Fibroblast of peridontal ligament (primary cell): ENCODE results near the gene PNPLA6.

Experiments used
- DNase-seq: peaks from one replicate; pipeline ENCODE4 v3.0.0-alpha.2; 2010; ENCODE audit errors: extremely low read depth

Gene PNPLA6

DNA sequence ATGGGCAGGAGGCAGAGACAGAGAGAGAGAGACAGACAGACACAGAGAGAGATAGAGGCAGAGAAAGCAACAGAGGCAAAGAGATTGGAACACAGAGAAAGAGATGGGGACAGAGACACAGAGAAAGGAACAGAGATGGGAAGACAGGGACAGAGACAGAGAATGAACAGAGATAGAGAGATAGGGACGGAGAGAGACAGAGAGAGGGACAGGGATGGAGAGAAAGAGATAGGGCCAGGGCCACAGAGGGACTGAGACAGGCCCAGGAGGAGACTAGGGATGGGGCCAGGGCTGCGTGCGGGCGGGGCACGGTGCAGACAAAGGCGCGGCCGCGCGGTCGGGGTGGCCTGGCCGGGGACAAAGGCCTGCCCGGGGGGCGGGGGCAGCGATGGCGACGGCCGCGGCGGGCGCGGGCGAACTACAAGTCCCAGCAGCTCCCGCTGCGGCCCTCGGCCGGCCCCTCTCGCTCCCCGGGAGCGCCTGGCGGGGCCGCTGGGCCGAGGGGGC, 19.8 kb upstream of the PNPLA6 start, which contains the start of gene ZNF358:
TSS of gene ZNF358 (plus strand) at position 459 of the 507 bp plus-strand sequence. CDS start 3,140 bp downstream, outside the sequence.
- DNase-seq = peak; percentile 48

GRCh38 chr19:7516333-7516732, 19.2 kb upstream of the PNPLA6 start:
- DNase-seq = no peak

- DNase-seq = no peak
Observed at GRCh38 chr19:7516878-7517277, 18.6 kb upstream of the PNPLA6 start.

GRCh38 chr19:7519361-7520130, 16.0 kb upstream of the PNPLA6 start:
- no peak for DNase-seq

DNA sequence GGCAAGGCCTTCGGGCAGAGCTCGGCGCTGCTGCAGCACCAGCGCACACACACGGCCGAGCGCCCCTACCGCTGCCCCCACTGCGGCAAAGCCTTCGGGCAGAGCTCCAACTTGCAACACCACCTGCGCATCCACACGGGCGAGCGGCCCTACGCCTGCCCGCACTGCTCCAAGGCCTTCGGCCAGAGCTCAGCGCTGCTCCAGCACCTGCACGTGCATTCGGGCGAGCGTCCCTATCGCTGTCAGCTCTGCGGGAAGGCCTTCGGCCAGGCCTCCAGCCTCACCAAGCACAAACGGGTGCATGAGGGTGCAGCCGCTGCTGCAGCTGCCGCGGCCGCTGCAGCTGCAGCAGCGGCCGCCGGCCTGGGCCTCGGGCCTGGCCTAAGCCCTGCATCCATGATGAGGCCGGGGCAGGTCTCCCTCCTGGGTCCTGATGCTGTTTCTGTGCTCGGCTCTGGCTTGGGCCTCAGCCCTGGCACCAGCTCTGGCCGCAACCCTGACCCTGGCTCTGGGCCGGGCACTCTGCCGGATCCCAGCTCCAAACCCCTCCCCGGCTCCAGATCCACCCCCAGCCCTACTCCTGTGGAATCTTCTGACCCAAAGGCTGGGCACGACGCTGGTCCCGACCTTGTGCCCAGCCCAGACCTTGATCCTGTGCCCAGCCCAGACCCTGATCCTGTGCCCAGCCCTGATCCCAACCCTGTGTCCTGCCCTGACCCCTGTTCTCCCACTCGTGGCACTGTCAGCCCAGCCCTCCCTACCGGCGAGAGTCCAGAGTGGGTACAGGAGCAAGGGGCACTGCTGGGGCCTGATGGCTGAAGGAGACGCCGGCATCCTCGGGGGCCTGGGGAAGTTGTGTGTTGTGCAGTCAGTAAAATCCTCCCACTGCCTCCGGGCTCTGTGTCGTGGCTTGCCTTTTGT, 15.1 kb upstream of the PNPLA6 start:
- DNase-seq = no peak

DNA sequence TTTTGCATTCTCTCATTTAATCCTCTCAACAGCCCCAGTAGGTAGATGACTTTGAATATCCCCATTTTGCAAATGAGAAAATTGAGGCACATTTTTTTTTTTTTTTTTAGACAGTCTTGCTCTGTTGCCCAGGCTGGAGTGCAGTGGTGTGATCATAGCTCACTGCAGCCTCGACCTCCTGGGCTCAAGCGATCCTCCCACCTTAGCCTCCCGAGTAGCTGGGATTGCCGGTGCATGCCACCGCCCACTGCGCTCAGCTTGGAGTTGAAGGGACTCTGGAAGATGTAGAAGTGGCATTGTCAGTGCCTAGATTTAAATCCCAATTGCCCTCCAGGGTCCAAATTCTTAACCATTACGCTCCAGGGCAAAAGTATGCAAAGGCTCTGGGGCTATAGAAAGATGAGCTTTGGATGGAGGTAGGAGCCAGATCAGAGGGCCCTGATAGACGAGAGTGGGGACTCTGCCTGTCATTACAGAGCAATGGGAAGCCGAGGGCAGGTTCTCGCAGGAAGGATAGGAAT, 13.9 kb upstream of the PNPLA6 start:
- DNase-seq = no peak

GRCh38 chr19:7522072-7522922, 13.2 kb upstream of the PNPLA6 start, which contains the start of gene MCOLN1:
Gene MCOLN1, plus strand, starts transcription at chr19:7522624. Its CDS starts 127 bp downstream, at chr19:7522751.
- peak; percentile 93 for DNase-seq

DNA sequence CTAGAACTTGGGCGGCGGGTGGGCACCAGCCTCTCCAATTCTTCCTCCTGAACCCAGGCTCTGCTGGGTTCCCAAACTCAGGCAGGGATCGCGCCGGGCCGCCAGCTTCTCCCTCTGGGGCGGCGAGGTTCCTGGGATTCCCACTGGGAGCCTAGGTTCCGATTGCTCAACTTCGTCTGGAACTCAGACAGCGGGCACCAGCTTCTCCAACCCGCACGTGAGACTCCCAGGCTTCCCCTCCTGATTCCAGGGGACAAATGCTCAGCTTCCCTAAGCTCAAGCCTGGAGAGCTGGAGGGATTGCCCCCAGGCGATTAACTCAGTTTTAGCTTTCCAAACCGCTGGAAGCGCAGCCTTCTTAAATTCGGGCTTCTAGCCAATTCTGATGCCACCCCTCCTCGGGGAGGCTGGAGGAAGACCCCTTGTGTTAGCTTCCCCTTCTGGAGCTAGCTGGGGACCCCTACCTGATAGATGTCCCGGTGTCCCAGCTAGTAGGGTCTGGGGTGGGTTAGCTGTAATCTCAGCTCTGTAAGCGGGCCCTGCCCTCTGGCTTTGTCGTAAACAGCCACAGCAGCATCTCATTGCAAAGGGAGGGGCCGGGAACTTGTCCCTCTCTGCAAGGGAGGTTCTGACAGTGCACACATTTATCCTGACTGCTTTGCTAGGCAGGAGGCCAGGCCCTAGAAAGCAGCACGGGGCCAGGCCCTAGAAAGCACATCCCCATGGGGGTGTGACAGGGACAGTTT, 12.4 kb upstream of the PNPLA6 start:
- no peak for DNase-seq

DNA sequence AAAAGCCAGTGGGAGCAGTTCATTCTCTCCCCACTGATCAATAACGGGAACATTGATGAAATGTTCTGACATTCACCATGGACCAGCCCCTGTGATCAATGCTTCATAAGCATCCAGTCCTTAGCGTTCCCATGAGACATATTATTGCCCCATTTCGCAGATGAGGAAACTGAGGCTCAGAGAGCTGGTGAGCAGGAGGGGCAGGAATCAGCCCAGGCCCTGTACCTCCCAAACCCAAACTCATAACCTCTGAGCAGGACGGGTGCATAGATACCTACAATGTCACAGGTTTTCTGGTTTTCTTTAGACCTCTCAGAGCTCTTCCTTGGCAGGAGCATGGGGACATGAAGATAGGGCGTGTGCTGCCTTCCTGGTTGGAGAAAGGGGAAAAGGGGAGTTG, 11.0 kb upstream of the PNPLA6 start:
- no peak for DNase-seq

GRCh38 chr19:7524992-7525739, 10.4 kb upstream of the PNPLA6 start:
- no peak for DNase-seq

GRCh38 chr19:7526059-7526929, 9.2 kb upstream of the PNPLA6 start:
- DNase-seq = no peak

DNA sequence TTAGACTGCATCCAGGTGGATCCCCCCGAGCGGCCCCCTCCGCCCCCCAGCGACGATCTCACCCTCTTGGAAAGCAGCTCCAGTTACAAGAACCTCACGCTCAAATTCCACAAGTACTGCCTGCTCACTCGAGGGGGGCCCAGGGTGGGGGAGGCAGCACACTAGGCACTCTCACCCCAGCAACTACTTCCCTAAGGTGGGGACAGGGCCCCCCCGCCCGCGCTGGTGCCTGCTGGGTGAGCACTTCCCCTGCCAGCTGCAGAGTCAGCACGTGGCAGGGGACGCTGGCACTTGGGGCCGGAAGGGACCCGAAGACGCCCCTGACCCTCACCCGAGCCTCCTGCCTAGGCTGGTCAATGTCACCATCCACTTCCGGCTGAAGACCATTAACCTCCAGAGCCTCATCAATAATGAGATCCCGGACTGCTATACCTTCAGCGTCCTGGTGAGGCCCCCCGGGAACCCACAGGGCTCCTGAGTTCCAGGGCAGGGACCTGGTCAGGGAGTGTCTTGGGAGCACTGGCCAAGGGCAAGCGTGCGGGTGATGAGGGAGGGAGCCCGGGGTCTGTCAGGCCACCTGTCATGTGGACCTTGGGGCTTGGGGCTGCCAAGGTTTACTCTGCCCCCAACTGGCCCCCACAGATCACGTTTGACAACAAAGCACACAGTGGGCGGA, 7.9 kb upstream of the PNPLA6 start:
- DNase-seq = no peak

DNA sequence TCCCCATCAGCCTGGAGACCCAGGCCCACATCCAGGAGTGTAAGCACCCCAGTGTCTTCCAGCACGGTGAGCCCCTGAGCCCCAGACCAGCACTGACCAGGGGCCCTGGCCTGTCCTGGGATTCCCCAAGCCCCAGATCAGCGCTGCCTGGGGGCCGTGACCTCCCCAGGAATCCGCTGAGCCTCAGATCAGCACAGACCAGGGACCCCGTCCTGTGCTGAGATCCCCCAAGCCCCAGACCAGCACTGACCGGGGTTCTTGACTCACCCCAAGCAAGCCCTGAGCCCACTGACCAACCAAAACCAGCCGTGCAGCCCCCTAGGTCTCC, 7.4 kb upstream of the PNPLA6 start:
- no peak for DNase-seq

DNA sequence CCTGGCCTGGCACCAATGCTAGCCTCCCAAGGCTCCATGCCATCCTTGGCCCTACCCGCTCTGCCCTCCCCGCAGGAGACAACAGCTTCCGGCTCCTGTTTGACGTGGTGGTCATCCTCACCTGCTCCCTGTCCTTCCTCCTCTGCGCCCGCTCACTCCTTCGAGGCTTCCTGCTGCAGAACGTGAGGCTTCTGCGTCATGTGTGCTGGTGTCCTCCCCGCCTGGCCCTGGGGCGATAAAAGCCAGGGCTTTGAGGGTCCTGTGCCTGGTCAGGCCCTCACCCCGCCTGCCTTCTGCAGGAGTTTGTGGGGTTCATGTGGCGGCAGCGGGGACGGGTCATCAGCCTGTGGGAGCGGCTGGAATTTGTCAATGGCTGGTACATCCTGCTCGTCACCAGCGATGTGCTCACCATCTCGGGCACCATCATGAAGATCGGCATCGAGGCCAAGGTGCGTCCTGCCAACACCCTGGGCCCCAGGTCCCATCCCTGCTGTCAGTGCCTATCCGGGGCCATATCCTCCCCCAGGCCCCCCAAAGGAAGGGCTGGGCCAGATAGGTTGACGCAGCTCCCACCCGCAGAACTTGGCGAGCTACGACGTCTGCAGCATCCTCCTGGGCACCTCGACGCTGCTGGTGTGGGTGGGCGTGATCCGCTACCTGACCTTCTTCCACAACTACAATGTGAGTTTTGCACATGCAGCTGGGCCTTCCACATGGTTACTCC, 6.8 kb upstream of the PNPLA6 start:
- DNase-seq = no peak

DNA sequence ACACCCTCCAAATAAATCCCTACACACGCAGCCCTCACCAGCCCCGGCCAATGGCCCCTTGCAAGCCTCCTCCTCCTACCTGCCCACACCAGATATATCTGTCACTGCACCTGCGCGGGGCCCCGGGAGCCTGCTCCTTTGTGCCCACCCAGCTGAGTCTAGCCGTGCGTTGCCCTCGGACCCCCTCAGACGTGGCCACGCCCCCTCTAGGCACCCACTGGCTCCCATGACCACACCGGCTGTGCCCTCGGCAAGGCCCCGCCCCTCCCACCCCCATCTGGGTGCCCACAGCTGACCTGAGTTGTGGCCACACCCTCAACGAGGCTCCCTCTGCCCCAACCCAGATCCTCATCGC, 6.3 kb upstream of the PNPLA6 start:
- no peak for DNase-seq

DNA sequence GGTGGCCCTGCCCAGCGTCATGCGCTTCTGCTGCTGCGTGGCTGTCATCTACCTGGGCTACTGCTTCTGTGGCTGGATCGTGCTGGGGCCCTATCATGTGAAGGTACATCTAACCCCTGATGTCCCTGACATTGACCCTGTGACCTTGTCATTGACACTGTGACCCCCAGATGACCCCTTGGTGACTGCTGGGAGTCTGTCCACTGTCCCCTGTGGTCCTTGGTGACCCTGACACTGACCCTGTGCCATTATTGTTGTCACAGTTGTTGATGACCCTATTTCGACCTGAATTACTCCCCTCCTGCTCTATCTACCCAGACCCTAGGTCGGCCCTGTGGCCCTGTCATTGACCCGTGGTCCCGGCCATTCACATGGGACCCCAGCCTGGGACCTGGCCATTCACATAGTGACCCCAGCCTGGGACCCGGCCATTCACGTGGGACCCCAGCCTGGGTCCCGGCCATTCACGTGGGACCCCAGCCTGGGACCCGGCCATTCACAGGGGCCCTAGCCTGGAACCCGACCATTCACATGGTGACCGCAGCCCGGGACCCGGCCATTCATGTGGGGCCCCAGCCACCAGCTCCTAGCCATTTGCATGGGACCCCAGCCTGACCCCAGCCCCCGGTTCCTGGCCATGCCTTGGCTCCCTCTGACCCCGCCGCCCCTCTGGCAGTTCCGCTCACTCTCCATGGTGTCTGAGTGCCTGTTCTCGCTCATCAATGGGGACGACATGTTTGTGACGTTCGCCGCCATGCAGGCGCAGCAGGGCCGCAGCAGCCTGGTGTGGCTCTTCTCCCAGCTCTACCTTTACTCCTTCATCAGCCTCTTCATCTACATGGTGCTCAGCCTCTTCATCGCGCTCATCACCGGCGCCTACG, 5.7 kb upstream of the PNPLA6 start:
- DNase-seq = no peak
